ENCODE results near the gene ULK3. TPM values are rescaled to one million over a fixed set of nuclear protein-coding genes. Genes with fewer than 3 reads are reported as not detected.

ULK3 gene
- polyA plus RNA-seq, 3 donors: 18.1 to 24.7 (median 22.6) TPM

DNA sequence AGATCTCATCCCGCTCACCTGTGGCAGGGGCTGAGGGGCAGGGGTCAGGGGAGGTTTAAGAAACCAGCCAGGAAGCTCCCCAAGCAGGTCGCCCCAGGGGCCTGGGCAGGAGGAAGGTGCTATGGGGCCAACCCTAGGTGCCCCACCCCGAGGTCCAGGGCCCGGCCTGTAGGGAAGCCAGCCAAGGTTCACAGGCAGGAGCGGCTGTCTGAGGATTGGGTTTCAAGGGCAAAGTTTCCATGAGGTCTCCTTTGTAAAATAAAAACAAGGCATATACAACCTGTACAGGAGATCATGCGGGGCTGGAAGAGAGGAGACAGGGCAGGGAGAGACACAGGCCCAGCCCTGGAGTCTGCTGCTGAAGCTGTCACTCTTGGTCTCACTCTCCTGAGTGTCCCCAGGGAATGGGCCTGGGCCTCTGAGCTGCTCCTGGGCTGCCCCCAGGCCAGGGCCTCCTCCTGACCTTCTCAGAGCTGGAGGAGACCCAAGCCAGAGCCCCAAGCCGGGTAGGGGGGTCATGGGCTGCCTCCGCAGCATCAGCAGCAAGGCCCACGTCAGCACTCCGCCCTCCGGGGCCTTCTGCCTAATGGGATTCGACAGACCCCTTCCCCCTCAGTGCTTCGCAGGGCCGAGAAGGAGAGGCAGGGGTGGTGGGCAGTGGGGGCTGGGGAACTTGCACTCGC is 11.0 kb downstream of the ULK3 start:
- WGBS, 3 donors: 65 to 76% (median 75%) methylated on average over 15 of the region's 15 CpGs
- H3K27ac ChIP-seq (ENCODE audit: low read depth, low read length): no peak overlapping the region

DNA sequence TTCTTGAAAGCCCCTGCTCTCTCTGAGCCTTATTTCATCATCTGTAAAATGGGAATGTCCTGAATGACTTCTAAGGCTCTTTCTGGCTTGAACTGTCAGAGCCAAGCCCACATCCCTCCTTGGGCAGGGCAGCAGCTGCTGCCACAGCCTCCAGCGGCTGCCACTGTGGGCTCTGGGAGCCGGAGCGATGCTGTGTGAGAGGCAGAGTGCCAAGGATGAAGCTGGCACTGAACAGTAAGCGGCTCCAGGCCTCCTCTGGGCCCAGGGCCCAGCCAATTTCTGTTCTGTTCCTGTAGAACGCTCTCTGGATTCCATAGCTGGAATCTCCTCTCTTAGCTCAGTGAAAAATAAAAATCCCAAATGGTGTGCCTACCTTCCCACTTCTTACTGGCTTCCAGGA is 12.1 kb downstream of the ULK3 start:
- no peak overlapping the region for H3K27ac ChIP-seq (ENCODE audit: low read depth, low read length)
- 78 to 85% (median 78%) methylated on average over 5 of the region's 5 CpGs for WGBS, 3 donors

DNA sequence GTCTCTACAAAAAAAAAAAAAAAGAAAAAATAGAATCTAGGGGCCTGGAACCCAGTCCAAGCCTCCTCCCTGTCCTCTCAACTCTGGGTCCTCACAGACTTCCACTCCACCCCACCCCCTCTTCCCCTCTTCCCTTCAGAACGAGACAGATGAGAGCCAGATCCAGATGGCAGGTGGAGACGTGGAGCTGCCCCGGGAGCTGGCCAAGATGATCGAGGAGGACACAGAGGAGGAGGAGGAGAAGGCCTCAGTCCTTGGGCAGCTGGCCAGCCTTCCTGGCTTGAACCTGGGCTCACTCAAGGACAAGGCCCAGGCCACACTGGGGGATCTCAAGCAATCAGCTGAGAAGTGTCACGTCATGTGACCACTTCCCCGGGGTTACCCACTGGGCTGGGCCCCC is 13.0 kb downstream of the ULK3 start:
- H3K27ac ChIP-seq (ENCODE audit: low read depth, low read length): no peak overlapping the region
- 37 to 62% (median 61%) methylated on average over 6 of the region's 6 CpGs for WGBS, 3 donors

DNA sequence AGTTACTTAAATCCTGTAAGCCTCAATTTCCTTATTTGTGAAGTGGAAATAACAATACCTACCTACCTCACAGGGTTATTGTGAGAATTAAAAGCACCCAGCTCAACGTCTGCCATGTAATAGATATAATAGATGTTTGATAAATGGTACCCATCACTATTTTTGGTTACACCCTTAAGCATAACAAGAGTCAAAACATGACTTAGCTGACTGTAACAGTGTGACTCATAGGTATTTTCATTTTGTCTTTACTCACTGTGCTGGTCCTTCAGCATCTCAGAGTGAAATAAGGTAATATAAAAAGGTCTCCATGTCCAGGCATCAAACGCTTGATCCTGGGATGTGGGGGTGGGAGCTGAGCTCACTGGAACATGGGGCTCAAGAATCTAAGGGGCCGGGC is 13.5 kb downstream of the ULK3 start:
- 61 to 75% (median 72%) methylated on average over 3 of the region's 3 CpGs for WGBS, 3 donors
- no peak overlapping the region for H3K27ac ChIP-seq (ENCODE audit: low read depth, low read length)

DNA sequence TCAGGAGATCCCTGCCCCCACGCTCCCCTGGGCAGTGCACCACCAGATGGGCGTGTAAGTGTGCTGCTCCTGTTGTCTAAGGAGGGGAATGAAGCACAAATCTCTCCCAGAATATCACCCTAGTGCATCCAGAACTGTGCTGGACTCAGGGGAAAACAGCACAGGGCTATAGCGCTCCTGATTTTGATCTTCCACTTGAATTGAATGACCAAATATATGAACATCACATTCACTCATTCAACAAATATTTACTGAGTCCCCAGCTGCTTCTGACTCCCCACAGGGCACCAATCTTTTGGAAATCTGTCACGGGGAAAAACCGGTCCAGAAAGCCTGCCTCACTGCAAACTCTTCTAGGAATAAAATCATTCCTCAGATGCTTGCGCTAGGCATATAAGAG is 14.1 kb downstream of the ULK3 start:
- no peak overlapping the region for H3K27ac ChIP-seq (ENCODE audit: low read depth, low read length)
- 66 to 77% (median 74%) methylated on average over 6 of the region's 6 CpGs for WGBS, 3 donors

DNA sequence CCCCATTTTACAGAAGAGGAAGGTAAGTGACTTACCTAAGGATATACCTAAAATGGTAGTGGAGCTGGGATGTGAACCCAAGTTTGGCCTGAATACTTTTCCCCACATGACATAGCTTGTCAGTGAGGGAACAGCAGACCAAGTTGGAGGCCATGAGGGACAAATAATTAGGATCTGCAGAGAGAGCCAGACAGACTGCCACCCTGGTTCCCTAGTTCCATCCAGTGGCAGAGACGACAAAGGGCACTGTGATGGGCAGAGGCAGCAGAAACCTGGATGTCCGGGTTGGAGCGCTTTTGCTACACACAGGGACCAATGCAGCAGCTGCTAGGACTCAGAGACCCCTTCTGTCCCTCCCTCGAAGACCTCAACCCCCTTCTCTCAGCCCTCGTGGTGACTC is 15.3 kb downstream of the ULK3 start:
- H3K27ac ChIP-seq (ENCODE audit: low read depth, low read length): no peak overlapping the region
- WGBS, 3 donors: 45 to 66% (median 47%) methylated on average over 5 of the region's 5 CpGs

DNA sequence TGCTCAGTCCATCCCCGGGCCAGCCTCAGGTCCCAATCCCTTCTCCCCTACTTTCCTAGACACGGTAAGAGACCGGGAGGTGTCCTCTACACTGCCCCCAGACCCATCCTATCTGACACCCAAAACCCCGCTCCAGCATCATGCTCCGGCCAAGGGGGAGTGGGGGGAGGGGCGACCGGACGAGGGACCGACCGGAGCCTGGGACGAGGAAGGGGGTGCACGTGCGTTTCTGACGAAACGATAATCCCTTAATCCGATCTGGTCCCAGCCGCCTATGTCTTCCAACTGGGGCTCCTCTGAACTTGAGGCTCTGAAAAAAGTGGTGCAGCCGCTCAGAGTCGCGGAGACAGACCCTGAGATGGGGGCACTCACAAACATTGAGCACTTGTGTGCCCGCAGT is 16.0 kb downstream of the ULK3 start:
- no peak overlapping the region for H3K27ac ChIP-seq (ENCODE audit: low read depth, low read length)
- WGBS, 3 donors: 18 to 21% (median 19%) methylated on average over 21 of the region's 21 CpGs

DNA sequence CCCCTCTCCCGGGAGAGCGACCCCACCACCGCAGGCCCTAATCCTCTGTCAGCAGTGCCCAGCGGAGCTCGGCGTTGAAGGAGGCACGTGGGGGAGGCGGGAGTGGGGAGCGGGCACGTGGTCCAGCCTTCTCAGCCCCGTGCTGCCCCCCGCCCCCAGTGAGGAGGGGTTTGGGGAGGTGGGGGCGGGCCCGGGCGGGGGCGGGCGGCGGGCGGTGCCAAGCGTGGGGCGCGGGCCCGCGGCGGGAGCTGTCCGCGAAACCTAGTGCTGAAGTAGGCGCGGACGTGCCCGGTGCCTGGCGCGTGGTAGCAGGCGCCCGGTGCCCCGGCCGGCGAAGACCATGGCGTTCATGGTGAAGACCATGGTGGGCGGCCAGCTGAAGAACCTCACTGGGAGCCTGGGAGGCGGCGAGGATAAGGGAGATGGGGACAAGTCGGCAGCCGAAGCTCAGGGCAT is 16.6 kb downstream of the ULK3 start, which contains the start of gene CPLX3:
Gene CPLX3, plus strand, starts transcription at position 264 of the 456 bp plus-strand sequence. Its CDS starts 77 bp downstream, at position 341.
- WGBS, 3 donors: 3 to 6% (median 4%) methylated on average over 24 to 44 of the region's 44 CpGs
- H3K27ac ChIP-seq (ENCODE audit: low read depth, low read length): no peak within 1 kb of the TSS

DNA sequence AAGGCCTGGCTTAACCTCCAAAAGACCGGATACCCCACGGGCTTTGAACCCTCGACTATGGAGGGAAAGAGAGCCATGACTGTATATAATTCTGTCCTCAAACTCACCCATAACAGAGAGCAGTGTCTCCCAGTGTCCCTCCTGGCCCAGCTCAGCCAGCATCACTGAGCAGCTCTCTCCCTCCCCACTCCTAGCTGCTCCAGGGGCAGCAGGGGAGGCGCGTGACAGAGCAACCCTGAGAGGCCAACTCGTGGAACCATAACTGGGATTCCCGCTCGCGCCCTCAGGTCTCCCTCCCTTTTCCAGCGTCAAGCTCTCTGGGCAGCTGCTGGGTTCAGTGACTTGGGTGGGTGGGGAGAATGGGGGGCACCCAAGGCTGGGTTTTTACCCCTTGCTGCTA is 17.1 kb downstream of the ULK3 start:
- 47 to 50% (median 48%) methylated on average over 10 of the region's 10 CpGs for WGBS, 3 donors
- no peak overlapping the region for H3K27ac ChIP-seq (ENCODE audit: low read depth, low read length)

DNA sequence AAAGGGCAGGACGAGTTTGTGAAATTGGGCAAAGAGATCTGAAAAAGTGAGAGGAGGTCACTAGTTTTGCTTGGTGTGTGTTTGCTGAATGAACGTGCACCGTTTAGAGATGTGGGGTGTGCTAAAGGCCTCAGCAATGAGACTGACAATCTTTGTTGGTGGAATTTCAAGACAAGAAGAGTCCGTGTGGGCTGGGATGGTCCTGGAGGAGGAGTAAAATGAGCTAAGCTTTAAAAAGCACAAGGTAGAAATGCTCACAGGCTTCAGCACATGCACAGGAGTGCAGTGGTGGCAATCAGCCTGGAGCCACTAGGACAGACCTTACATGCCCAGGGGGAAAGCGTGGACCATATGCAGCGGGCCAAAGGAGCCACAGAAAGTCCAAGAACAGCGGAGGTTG is 18.0 kb downstream of the ULK3 start:
- no peak overlapping the region for H3K27ac ChIP-seq (ENCODE audit: low read depth, low read length)
- WGBS, 3 donors: 75 to 81% (median 80%) methylated on average over 7 of the region's 7 CpGs

DNA sequence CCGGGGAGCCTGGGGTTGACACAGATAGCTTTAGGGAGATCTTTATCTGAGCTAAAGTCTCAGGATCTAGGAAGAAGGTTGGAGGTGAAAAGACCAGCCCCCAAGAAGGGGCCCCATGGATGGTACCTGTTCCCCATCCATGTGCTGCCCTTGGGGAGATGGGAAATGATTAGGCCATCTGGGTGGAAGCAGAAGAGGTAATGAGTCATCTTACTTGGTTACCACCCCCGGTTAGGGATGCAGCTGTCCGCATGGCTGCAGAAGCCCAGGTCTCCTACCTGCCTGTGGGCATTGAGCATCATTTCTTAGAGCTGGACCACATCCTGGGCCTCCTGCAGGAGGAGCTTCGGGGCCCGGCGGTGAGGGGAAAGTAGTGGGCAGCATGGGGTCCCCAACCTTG is 19.6 kb downstream of the ULK3 start:
- H3K27ac ChIP-seq (ENCODE audit: low read depth, low read length): no peak overlapping the region
- WGBS, 3 donors: 73% methylated on average over 6 of the region's 6 CpGs

DNA sequence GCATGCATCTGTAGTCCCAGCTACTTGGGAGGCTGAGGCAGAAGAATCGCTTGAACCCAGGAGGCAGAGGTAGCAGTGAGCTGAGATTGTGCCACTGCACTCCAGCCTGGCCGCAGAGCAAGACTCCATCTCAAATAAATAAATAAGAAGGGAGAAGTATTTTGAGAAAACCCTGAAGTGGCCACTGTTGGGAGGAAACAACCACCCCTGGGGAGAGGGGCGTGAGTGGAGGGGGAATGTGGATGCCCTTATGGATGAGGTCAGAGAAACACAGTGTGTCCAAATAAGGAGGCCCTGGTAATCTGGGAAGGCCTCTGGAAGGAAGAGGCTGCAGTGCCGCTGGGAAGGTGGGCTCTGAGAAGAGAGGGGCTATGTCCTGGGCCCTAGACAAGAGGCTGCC is 20.7 kb downstream of the ULK3 start:
- no peak overlapping the region for H3K27ac ChIP-seq (ENCODE audit: low read depth, low read length)
- 85 to 91% (median 89%) methylated on average over 4 of the region's 4 CpGs for WGBS, 3 donors

DNA sequence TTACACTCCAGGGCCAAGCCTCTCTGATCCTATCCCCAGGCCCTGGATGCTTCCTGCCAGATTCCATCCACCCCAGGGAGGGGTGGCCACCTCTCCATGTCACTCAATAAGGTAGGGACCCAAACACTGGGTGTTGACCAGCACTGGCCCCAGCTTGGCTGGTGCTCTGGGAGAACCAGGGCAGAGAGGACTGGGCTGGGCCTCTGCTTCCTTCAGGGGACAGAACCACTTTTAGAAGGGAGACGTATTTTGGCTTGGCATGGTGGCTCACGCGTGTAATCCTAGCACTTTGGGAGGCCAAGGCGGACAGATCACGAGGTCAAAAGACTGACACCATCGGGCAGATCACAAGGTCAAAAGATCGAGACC is 21.2 kb downstream of the ULK3 start:
- H3K27ac ChIP-seq (ENCODE audit: low read depth, low read length): no peak overlapping the region
- WGBS, 3 donors: 80 to 82% (median 81%) methylated on average over 7 of the region's 7 CpGs

DNA sequence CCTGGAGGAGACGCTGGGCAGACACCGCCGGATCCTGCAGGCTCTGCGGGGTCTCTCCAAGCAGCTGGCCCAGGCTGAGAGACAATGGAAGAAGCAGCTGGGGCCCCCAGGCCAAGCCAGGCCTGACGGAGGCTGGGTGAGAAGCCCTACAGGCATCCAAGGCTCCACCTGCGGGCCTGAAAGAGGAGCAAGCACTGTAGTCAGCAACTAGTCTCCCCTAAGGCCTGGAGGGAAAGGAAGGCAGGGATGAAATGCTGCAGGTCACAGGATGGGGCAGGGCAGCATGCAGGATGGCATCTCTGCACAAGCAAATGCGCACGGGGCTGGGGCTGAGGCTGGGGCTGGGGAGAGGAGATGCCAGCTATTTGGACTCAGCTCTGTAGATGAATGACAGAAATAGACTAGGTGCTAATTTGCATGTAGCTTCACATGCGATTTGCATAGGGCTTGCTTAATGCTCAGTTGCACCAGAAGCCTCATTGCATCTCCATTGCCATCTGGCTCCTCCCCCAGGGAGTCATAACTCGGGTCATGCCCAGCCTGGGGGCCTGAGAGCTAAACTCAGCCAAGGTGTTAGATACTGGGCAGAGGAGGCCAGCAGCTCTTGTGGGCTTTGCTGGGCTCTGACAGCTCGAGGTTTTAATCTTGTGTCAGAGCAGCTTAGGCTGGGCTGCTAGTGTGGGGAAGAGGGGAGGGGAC is 21.7 kb downstream of the ULK3 start:
- no peak overlapping the region for H3K27ac ChIP-seq (ENCODE audit: low read depth, low read length)
- 63 to 70% (median 68%) methylated on average over 11 of the region's 11 CpGs for WGBS, 3 donors

DNA sequence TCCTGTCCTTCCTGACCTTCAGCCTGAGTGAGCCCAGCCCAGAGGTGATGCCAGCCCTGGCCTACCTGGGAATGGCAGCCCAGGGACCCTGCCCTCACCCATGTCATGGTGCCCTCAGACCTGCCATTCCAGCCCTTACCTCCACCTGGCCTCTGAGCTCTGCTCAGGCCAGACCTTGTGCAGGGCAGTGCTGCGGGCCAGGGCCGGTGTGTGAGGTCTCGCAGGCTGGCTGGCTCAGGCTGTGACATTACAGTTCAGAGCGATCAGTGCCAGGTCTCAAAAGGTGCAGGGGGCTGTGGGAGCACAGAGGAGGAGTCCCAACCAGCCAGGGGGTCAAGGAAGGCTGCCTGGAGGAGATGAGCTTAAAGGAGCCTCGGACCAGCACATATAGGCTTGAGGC is 22.9 kb downstream of the ULK3 start:
- 84 to 92% (median 85%) methylated on average over 5 of the region's 5 CpGs for WGBS, 3 donors
- H3K27ac ChIP-seq (ENCODE audit: low read depth, low read length): no peak overlapping the region

DNA sequence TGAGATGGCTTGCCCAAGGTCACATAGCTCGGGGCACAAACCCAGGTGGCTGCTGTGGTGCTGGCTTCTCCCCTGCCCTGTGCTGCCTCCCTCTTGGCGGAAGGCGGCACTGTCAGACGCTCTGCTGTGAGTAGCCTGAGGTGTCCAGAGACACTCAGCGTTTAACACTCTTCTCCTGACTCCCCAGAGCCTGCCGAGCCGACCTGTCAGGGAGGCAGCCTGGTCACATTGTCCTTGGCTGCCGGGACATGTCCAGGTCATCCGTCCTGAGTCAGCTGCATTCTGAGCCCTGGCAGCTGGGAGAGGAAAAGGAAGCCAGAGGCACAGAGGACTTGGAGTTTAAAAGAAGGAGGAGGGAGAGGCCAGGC is 25.6 kb downstream of the ULK3 start:
- no peak overlapping the region for H3K27ac ChIP-seq (ENCODE audit: low read depth, low read length)
- WGBS, 3 donors: 19 to 42% (median 34%) methylated on average over 8 to 9 of the region's 9 CpGs

DNA sequence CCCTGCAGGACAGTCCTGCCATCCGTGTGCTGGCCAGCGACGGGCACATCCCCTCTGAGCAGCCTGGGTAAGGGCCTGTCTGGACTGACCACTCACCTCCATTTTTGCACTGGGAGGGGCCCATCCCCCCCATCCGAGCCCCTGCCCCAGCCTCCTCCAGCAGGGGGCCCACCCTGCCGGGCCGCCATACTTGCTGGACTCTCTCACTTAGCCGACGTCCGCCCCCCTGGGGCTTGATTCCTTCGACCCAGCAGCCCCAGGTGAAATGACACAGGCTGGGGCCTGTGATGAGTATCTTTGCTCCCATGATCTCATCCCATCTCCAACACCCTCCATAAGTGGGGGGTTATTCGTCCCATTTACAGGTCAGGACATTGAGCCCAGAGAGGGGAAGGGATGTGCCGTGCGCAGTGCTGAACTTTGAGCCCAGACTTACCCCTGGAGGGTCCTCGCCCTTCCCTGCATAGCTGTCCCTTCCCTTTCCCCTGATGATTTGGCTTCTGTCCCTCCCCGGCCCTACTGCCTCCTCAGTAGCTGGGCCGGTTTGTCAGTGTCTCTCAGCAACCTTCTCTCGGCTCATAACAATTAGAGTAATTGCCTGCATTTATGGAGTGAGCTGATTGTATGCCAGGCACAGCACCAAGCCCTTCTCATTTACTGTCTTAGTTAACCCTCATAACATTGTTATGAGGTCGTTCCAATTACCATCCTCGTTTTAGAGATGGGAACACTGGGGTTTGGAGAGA is 26.2 kb downstream of the ULK3 start:
- WGBS, 3 donors: 46 to 60% (median 59%) methylated on average over 19 of the region's 19 CpGs
- no peak overlapping the region for H3K27ac ChIP-seq (ENCODE audit: low read depth, low read length)

DNA sequence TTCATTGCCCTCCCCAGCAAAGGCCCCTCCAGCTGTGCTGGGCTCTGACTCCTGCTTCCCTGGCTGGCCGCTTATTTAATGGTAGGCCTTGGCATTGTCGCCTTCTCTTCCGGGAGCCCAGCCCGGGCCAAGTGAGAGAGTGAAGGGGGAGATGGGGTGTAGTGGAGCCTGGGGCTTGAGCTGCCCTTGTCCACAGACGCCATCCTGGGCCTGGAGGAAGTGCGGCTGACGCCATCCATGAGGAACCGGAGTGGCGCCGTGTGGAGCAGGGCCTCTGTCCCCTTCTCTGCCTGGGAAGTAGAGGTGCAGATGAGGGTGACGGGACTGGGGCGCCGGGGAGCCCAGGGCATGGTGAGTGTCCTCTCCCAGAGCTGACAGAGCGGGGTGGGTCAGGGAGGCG is 27.0 kb downstream of the ULK3 start:
- 83 to 91% (median 85%) methylated on average over 9 to 15 of the region's 15 CpGs for WGBS, 3 donors
- H3K27ac ChIP-seq (ENCODE audit: low read depth, low read length): no peak overlapping the region

DNA sequence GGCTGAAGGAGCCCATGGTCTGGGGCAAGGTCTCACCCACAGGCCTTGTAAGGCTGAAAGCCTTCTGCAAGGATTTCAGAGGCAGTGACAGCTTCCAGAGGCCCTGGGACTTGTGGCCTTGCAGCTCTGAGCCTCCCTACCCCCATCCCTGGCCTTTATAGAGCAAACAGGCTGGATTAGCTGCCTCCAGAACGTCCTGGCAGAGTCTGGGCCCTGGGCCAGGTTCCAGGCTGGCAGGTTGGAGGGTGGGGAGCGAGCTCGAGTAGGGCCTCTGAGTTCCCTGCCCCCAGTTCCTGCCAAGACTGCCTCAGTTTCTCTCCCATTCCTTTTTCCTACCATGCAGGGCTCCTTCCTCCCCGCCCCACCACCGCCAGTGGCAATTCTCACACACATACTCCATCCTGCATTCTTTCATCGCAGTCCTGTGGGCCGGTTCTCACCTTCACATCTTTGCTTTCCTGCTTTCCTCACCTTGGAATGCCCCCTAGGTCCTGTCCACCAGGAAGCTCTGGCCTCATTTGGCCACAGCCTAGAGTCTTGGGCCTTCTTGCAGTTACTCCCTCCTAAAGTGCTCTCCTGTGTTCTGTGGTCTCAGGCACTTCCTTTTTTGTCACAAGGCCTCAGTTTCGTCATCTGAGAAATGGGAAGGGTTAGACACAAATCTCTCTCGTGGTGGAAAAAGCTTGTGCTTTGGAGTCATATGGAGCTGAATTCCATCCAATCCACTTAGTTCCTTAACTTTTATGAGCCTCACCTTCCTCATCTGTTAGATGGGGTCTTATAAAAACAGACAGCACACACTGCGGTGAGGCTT is 27.6 kb downstream of the ULK3 start:
- H3K27ac ChIP-seq (ENCODE audit: low read depth, low read length): no peak overlapping the region
- WGBS, 3 donors: 52 to 78% (median 73%) methylated on average over 9 to 10 of the region's 10 CpGs

Data from adipose tissue (tissue), 3 donors.